DOHH2 (cell line): ENCODE results near the gene TMEM234.

Source experiments
- H3F3A ChIP-seq: fragments of 200-600 bp; sonication (generic), shearing (Covaris generic); 2 replicates; pipeline ENCODE4 v1.6.0; 2016; ENCODE audit warnings: antibody characterized with exemption, mild to moderate bottlenecking; ENCODE audit not compliant: control insufficient read depth, insufficient read depth
- H3K27ac ChIP-seq: fragments of 200-600 bp; sonication (generic); 2 replicates; pipeline ENCODE4 v1.5.1; 2014; ENCODE audit warnings: low read depth, mild to moderate bottlenecking, low read length, moderate library complexity
- H3K27me3 ChIP-seq: fragments of 200-600 bp; sonication (generic); 2 replicates; pipeline ENCODE4 v1.6.1; 2014; ENCODE audit warnings: mild to moderate bottlenecking, low read length, mixed read lengths; ENCODE audit not compliant: control insufficient read depth
- H3K36me3 ChIP-seq: fragments of 200-600 bp; sonication (generic); 2 replicates; pipeline ENCODE4 v1.6.1; 2014; ENCODE audit warnings: mild to moderate bottlenecking, low read length, moderate library complexity, mixed read lengths; ENCODE audit not compliant: control insufficient read depth
- H3K4me1 ChIP-seq: fragments of 200-600 bp; sonication (generic); 2 replicates; pipeline ENCODE4 v1.6.1; 2014; ENCODE audit warnings: mild to moderate bottlenecking, low read length, mixed read lengths; ENCODE audit not compliant: control insufficient read depth
- H3K4me2 ChIP-seq: fragments of 200-600 bp; sonication (generic); 2 replicates; pipeline ENCODE4 v1.6.0; 2014; ENCODE audit warnings: mild to moderate bottlenecking, low read length, moderate library complexity
- H3K4me3 ChIP-seq: fragments of 200-600 bp; sonication (generic); 2 replicates; pipeline ENCODE4 v1.5.1; 2014; ENCODE audit warnings: mild to moderate bottlenecking, low read length, mixed read lengths
- H3K79me2 ChIP-seq: fragments of 200-600 bp; sonication (generic); 2 replicates; pipeline ENCODE4 v1.6.1; 2014; ENCODE audit warnings: mild to moderate bottlenecking, low read length, mixed read lengths; ENCODE audit not compliant: control insufficient read depth
- H3K9me2 ChIP-seq: fragments of 200-600 bp; sonication (generic); replicated peaks from 2 replicates; pipeline ENCODE4 v1.6.1; 2014; ENCODE audit warnings: mild to moderate bottlenecking, low read length, mixed read lengths; ENCODE audit not compliant: control insufficient read depth
- H3K9me3 ChIP-seq: fragments of 200-600 bp; sonication (generic); 2 replicates; pipeline ENCODE4 v1.6.1; 2014; ENCODE audit warnings: antibody characterized with exemption, low read length, mixed read lengths; ENCODE audit not compliant: control insufficient read depth, insufficient read depth
- H4K20me1 ChIP-seq: fragments of 200-600 bp; sonication (generic); 2 replicates; pipeline ENCODE4 v1.6.0; 2014; ENCODE audit warnings: low read depth, mild to moderate bottlenecking, antibody characterized with exemption, low read length, moderate library complexity; ENCODE audit not compliant: control insufficient read depth, insufficient read depth
- EZH2phosphoT487 ChIP-seq: fragments of 200-600 bp; sonication (generic); IDR thresholded peaks from 2 replicates; pipeline ENCODE4 v1.6.1; 2017; ENCODE audit warnings: borderline replicate concordance, mild to moderate bottlenecking, antibody characterized with exemption, low read length, moderate library complexity, mixed read lengths
- TF ChIP-seq, protein P1 (sequence below): fragments of 200-600 bp; sonication (generic); IDR thresholded peaks from one replicate; pipeline ENCODE4 v1.5.1; 2014; ENCODE audit warnings: antibody characterized with exemption, mild to moderate bottlenecking, low read depth, low read length; ENCODE audit not compliant: poor library complexity, severe bottlenecking

The TMEM234 gene

DNA sequence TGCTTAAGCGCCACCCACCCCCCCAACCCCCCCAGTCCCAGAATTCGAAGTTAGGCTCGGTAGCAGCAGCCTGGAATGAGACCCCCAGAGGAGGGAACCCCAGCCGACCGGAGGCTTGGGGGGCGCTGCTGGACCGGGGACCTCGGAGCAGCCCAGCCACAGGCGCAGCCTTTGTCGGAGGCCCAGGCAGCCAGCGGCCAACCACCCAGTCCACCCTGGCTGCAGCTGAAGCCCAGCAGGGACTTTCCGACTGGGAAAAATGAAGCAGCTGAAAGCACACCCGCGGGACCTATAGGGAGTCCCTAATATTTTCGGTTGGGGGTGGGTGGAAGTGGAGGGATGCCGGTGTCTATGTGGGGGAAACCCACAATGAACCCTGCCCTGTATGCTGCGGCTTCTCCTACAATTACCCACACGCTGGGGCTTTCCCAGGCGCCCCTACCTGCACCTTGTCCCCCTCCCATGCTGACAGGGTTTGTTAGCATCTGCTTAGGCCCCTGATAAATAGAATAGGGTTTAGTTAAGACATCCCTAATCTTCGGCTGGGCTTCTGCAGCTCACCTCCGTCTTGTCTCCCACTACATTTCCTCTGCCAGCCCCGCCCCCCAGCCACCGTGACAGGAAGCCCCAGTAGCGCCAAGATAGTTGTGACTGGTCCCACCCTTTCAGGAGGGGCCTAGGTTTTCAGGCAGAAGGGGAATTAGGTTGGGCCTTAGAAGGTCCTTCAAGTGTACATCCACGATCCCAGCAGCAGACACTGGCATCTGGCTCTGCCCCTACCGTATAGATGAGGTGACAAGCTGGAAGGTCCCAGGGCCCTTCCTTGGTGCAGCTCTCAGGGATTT, 20.9 kb downstream of the TMEM234 start:
- H3K9me2 ChIP-seq = no peaks in the 10 kb centered on the region
- peaks cover 43% of the 10 kb centered on the region for H3K4me1 ChIP-seq
- peaks cover 26% of the 10 kb centered on the region for H3K36me3 ChIP-seq
- H3K4me2 ChIP-seq = peak overlapping the region; percentile 83
- peaks cover 11% of the 10 kb centered on the region; the same call in 1 of the 2 replicates for H3F3A ChIP-seq
- peaks cover 7% of the 10 kb centered on the region for H3K79me2 ChIP-seq
- peak overlapping the region; percentile 86 for H3K4me3 ChIP-seq
- no peaks in the 10 kb centered on the region for H4K20me1 ChIP-seq
- H3K27me3 ChIP-seq = no peaks in the 10 kb centered on the region
- no peaks in the 10 kb centered on the region for H3K9me3 ChIP-seq
- H3K27ac ChIP-seq = peak overlapping the region; percentile 1; the same call in 1 of the 2 replicates
- TF ChIP-seq, protein P1, sequence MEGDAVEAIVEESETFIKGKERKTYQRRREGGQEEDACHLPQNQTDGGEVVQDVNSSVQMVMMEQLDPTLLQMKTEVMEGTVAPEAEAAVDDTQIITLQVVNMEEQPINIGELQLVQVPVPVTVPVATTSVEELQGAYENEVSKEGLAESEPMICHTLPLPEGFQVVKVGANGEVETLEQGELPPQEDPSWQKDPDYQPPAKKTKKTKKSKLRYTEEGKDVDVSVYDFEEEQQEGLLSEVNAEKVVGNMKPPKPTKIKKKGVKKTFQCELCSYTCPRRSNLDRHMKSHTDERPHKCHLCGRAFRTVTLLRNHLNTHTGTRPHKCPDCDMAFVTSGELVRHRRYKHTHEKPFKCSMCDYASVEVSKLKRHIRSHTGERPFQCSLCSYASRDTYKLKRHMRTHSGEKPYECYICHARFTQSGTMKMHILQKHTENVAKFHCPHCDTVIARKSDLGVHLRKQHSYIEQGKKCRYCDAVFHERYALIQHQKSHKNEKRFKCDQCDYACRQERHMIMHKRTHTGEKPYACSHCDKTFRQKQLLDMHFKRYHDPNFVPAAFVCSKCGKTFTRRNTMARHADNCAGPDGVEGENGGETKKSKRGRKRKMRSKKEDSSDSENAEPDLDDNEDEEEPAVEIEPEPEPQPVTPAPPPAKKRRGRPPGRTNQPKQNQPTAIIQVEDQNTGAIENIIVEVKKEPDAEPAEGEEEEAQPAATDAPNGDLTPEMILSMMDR = peak; percentile 40
- no peak for TF ChIP-seq EZH2phosphoT487

DNA sequence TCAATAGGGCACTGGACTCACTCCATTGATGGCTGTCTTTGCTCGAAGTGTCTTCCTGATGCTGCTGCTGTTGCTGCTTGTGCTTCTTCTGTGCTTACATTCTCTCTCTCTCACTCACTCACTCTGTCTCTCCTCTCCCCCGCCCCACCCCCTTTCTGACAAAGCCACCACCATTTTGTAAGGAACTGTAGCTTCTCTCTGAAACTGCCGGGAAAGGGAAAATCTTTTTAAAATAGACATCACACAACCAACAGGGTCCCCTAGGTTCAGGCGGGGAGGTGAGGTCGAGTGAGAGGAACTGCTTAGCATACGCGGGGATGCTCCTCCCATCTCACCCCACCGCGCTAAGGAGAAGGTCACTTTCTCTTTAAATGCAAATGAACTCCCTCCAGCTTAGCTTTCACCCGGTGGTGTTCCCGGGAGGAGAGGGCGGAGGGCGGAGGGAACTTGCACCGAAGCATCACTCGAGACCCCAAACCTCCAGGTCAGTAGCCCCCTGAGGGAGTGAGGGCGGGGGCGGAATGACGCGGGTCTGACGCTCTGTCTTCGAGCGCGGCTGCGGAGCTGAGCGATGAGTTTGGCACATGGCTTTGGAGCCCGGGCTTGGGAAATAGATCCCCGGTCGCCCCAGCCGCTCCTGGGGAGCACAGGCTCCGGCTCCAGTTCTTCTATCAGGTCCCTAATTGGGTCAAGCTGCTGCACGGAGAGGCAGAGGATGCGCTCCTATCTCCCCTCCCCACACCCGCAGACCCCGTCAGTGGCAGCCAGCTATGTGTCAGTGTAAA, 21.7 kb downstream of the TMEM234 start, which contains the start of gene CCDC28B:
Gene CCDC28B (plus strand): TSS at position 370 of the 785 bp plus-strand sequence. CDS start 1,341 bp downstream, outside the sequence.
- Histone ChIP-seq H4K20me1 (no peaks in the 10 kb centered on the region), H3K79me2 (no peaks in the 10 kb centered on the region), H3F3A (peaks cover 13% of the 10 kb centered on the region; the same call in 1 of the 2 replicates), H3K4me3 (peak within 1 kb of the TSS; percentile 86), H3K36me3 (peaks cover 31% of the 10 kb centered on the region), H3K9me3 (no peaks in the 10 kb centered on the region), H3K27me3 (no peaks in the 10 kb centered on the region), H3K4me2 (peak within 1 kb of the TSS; percentile 83), H3K27ac (peak within 1 kb of the TSS; percentile 30; the same call in 1 of the 2 replicates), H3K9me2 (no peaks in the 10 kb centered on the region), H3K4me1 (peaks cover 40% of the 10 kb centered on the region)
- TF ChIP-seq, protein P1 = no peak
- no peak for TF ChIP-seq EZH2phosphoT487

DNA sequence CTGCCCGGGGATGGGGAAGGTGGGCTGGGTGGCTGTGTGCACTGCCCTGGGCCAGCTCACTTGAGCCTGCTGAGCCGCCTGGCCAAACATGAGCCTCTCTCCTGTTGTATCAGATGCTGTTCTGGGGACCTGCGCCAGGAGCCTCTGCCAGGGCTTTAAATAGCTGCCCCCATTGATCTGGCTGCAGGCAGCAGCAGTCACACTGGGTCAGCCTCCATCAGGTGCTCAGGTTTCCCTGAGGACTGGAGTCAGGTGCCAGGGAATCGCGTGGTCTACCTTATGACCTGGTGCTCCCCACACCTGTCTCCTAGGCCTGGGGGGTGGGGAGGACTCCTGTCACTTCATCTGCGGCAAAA, 22.5 kb downstream of the TMEM234 start:
- TF ChIP-seq EZH2phosphoT487 = no peak
- TF ChIP-seq, protein P1 = no peak
- H3F3A ChIP-seq = peaks cover 12% of the 10 kb centered on the region; the same call in 1 of the 2 replicates
- no peaks in the 10 kb centered on the region for H3K9me3 ChIP-seq
- H4K20me1 ChIP-seq = no peaks in the 10 kb centered on the region
- no peaks in the 10 kb centered on the region for H3K27me3 ChIP-seq
- H3K27ac ChIP-seq = peak overlapping the region; percentile 30; the same call in 1 of the 2 replicates
- peak overlapping the region; percentile 86 for H3K4me3 ChIP-seq
- no peaks in the 10 kb centered on the region for H3K9me2 ChIP-seq
- peaks cover 36% of the 10 kb centered on the region for H3K4me1 ChIP-seq
- H3K36me3 ChIP-seq = peaks cover 38% of the 10 kb centered on the region
- no peaks in the 10 kb centered on the region for H3K79me2 ChIP-seq
- H3K4me2 ChIP-seq = peak overlapping the region; percentile 83
